IPS-NIHi7 (cell line): ENCODE results near the gene C12orf43.
"Not testable (repeated sequence)": the region's sequence is repeated elsewhere in the genome, so short reads cannot be mapped to it uniquely, and the experiment has no call there.

Experiments
- DNase-seq: peaks from one replicate; pipeline ENCODE4 v3.0.0; 2012; ENCODE audit warnings: mixed read lengths; ENCODE audit errors: extremely low spot score

The C12orf43 gene, protein sequence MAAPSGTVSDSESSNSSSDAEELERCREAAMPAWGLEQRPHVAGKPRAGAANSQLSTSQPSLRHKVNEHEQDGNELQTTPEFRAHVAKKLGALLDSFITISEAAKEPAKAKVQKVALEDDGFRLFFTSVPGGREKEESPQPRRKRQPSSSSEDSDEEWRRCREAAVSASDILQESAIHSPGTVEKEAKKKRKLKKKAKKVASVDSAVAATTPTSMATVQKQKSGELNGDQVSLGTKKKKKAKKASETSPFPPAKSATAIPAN

DNA sequence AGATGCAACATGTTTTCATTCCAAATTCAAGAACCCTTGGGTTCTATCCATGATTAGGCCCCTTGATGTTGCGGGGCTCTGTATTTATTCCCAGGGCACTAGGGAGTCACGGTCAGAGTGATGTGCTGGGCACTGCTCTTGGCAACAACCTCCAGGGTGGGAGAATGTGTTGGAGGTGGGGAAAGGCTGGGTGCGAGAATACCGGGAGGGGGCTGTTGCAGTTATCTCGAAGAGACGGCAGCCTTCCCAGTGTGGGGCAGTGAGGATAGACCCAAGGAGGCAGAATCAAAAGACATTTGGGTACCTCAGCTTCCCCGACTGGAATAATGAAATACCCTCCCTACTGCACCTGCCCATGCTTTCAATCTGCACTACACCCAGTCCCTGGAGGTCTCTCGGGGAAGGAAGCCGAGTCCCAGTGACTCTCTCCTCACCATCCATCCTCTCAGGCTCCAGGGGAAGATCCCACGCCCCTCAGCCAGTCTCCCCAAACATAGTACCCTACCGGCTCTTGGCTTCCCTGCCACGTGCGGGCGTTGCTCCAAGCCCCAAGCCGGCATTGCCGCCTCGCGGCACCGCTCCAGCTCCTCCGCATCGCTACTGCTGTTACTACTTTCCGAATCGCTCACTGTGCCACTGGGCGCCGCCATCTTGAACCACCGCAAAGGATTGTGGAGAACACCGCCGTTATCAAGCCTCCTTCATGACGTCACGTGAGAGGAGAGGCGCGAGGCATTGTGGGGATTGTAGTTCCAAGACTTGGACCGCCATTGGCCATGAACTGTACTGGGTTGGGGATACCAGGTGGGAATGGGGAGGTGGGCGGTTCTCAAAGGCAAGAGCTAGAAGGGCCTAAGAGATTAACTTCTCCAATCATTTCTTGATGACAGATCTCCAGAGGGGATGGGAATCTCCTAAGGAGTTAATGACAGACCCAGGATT lies at the start of gene C12orf43:
TSS of gene C12orf43 (minus strand) at position 663 of the 942 bp plus-strand sequence. CDS start at position 650, 13 bp downstream.
- DNase-seq: peak; percentile 97

DNA sequence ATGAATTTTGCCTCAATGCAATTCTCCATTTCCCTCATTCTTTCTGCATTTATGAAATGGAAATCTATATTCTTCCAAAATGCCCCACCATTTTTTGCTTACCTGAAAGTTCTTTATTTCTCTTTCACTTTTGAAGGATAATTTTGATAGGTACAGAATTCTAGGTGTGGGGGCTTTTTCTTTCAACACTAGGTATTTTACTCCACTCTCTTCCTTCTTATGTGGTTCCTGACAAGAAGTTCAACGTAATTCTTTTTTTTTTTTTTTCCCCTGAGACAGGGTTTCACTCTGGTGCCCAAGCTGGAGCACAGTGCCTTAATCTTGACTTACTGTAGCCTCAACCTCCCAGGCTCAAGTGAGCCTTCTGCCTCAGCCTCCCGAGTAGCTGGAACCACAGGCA lies 49.1 kb upstream of the C12orf43 start:
- no peak for DNase-seq

DNA sequence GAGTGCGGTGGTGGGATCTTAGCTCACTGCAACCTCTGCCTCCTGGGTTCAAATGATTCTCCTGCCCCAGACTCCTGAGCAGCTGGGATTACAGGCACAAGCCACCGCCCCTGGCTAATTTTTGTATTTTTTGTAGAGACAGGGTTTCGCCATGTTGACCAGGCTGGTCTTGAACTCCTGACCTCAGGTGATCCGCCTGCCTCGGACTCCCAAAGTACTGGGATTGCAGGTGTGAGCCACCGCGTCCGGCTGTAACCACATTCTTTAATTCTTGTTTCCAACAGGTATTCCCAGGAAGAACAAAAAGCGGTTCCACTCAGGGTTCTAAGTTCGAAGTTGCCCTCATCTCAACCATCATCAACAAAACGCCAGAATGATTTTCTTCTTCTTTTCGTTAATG lies 48.3 kb upstream of the C12orf43 start:
- DNase-seq: not testable (repeated sequence)

DNA sequence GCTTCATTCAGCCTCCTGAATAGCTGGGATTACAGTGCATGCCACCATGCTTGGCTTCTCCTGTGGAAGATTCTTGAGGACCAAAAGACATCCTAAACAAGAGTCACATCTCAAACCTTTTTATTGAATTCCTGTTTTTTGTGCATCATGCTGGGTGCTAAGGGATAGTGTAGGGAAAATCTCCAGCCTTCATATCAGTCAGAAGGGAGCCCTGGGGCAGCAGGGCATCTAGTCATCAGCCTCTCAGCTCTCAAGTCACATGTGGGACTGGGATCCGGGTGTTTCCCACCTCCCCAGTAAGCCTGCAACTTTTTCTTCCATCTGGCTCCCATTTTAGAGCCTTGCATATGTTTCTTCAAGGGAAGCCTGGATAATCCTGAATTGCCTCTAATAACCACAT lies 47.8 kb upstream of the C12orf43 start:
- no peak for DNase-seq

DNA sequence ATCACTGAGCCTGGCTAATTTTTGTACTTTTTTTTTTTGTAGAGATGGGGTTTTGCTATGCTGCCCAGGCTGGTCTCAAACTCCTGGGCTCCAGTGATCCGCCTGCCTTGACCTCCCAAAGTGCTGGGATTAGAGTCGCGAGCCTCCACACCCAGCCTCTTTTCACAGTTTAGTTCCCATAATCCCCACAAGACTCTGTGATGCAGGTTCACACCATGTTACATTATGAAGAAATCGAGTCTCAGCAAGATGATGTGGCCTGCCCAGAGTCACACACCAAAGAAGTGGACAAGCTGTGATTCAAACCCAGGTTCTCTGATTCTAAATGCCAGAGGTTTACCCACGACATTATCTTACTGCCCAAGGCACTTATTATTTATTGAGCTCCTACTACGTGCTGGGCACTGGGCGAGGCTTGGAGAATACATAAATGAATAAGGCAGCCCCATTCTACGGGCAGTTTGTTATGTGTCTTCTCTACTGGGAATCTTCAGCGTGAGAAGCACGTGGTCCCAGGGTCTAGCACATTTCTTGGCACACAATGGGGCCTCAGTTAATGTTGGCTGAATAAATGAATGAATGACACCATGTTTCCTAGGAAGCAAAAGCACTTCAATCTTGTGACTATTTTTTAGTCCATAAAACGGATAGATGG lies 46.2 kb upstream of the C12orf43 start:
- DNase-seq: no peak

DNA sequence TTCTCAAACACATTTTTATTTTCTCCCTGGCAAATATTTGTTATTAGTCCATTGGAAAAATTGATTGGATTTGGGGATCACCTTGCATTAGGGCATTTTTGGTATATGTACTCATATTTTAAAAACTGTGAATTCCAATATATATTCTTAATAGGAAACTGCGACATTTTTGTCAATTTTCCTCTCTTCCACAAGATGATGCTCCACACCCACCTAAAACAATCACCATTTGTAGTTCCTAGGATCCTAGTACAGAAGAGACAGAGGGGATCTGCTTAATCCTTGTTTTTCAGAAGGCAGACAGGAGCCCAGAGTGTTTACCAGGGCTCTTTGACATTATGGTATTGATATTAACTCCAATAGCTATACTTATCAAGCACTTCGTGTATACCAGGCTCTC lies 45.5 kb upstream of the C12orf43 start:
- no peak for DNase-seq

DNA sequence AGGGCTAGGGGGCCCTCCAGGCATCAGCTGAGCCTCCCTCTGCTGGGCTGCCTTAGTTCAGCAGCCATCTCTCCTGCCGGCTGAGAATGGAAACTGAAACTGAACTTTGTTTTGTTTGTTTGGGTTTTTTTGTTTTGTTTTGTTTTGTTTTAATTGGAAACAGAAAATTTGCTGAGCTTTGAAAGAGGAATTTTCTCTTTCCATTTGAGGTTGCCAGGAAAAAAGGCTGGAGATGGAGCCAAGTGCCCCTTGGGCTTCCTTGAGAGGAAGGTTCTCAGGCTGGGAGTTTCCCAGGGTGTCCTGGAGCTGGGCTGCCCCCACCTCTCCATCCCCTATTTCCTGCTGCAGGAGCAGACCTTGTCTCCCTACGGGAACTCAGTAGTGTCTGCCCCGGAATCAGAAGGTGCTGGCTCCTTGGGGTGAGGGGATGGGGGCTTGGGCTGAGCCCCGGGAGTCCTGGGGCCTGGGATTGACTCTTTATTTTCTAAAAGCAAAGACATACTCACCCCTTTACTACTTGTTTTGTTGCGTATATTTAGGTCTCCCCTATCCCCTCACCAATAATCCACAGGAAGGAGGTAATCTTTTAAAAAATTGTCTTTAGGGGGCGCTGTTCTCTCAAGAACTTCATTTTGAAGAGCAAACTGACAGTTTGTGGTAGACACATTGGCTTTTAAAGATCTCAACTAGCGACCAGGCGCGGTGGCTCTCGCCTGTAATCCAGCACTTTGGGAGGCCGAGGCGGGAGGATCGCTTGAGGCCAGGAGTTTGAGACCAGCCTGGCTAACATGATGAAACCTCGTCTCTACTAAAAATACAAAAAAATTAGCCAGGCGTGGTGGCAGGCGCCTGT lies 44.1 kb upstream of the C12orf43 start:
- peak; percentile 60 for DNase-seq

DNA sequence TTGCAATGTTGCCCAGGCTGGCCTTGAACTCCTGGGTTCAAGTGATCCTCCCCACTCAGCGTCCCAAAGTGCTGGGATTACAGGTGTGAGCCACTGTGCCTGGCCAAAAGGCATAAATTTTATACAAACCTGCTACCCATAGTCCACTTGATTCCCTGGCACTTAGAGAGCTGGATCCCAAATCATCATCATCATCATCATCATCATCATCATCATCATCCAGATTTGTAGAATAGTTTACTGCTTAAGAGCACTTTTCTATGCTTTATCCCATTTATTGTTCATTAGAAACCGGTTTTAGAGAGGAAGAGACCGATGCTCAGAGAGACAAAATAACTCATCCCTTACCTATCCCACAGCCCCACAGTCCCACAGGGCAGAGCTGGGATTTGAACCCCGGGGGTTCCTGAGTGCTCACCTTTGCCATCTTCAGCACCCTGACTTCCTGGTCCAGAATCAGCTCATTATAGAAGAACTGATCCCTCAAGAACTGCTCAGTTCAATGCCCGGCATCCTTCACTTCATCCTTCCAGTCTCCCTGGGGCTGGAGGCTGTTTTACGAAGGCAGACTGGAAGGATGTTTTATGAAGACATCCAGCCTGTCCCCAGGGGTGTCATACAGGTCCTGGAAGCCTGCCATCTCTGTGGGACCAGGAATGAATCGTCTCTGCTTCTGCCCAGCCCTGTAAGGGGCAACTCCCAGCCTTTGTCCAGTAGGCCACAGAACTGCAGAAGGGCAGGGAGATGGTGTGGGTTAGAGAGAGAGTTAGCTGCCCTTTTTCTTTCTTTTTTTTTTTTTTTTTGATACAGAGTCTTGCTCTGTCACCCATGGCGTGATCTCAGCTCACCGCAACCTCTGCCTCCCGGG lies 43.0 kb upstream of the C12orf43 start:
- DNase-seq: no peak

DNA sequence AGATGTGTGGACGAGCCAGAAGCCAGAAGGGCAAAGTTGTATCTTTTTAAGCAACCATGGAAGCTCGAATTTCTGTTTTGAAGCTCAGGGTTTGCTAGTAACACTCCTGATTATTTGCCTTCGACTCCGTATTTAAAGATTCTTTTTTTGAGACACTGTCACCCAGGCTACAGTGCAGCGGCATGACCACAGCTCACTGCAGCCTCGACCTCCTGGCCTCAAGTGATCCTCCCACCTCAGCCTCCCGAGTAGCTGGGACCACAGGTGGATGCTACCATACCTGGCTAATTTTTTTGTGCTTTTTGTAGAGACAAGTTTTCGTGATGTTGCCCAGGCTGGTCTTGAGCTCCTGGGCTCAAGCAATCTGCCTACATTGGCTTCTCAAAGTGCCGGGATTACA lies 41.5 kb upstream of the C12orf43 start:
- DNase-seq: no peak

DNA sequence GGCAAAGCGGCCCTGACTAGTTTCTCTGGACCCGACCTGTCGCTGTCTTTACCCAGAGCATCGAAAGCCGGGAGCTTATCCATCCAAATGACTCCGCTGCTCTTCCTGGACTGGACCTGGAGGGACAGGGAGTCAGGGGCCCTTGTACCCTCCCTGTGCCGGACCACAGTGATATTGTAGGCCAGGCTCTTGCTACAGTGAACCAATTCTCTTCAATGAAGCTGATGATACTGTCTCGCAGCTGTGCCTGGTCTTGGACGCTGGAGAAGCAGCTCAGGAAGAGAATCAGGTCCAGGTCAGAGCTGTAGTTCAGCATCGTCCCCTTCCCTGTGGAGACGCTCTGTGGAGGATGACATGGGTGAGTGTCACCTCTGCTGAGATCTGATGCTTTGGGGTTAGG lies 37.4 kb upstream of the C12orf43 start:
- DNase-seq: no peak

DNA sequence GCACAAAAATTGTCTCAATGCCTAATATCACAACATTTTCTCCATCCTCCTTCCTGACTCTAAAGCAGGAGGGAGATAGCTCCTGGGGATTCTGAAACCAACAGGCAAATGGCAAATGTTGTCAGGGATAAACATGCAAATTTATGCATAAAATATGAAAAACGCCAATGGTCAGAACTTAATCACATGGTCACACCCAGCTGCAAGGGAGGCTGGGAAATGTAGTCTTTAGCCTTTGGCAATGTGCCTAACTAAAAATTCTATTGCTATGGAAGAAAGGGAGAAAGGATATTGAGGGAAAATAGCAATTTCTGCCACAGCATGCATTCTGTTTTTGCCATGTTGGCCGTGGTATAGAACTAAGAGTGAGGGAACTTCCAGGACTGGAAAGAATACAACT lies 34.4 kb upstream of the C12orf43 start:
- no peak for DNase-seq

DNA sequence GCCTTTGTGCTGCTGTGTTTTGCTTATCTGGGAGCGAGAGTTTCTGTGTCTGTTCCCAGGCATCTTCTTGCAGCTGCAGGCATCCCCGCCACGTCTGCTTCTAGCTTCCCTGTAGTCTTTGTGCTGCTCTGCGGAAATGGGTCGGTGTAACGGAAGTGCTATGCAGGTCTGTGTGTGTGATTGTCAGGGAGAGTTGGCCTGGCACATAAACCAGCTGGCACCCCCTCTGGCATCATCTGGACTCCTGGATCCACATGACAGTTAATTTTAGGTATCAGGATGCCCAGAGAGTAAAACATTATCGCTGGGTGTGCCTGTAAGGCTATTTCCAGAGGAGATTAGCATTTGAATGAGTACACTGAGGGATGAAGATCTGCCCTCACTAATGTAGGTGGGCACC lies 32.2 kb upstream of the C12orf43 start:
- DNase-seq: no peak

DNA sequence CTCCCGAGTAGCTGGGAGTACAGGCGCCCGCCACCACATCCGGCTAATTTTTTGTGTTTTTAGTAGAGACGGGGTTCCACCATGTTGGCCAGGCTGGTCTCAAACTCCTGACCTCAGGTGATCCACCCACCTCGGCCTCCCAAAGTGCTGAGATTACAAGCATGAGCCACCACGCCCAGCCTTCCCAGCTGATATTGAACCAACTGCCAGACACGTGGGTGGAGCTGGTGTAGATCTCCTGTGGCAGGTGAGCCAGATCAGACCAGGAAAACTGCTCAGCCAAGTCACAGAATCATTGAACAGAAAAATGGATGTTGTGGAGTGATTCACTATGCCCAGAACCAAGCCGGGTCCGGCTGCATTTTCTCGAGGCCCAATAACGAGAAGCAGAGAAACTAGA lies 31.1 kb upstream of the C12orf43 start:
- not testable (repeated sequence) for DNase-seq

DNA sequence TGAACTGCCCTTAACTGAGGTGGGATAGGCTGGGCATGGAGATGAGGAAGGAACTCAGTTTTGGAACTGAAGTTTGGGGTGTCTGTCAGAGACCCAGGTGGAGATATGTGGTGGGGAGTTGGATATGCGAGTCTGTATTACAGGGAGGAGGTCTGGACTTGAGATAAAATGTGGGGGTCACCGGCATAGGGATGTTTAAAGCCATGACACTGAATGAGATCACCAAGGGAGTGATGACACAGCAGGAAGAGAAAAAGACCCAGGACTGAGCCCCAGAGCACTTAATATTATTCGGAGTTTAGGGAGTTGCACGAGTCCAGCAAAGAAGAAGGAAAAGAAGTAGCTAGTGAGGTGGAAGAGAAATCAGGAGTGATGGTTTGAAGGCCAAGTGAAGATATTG lies 26.8 kb upstream of the C12orf43 start:
- DNase-seq: no peak

DNA sequence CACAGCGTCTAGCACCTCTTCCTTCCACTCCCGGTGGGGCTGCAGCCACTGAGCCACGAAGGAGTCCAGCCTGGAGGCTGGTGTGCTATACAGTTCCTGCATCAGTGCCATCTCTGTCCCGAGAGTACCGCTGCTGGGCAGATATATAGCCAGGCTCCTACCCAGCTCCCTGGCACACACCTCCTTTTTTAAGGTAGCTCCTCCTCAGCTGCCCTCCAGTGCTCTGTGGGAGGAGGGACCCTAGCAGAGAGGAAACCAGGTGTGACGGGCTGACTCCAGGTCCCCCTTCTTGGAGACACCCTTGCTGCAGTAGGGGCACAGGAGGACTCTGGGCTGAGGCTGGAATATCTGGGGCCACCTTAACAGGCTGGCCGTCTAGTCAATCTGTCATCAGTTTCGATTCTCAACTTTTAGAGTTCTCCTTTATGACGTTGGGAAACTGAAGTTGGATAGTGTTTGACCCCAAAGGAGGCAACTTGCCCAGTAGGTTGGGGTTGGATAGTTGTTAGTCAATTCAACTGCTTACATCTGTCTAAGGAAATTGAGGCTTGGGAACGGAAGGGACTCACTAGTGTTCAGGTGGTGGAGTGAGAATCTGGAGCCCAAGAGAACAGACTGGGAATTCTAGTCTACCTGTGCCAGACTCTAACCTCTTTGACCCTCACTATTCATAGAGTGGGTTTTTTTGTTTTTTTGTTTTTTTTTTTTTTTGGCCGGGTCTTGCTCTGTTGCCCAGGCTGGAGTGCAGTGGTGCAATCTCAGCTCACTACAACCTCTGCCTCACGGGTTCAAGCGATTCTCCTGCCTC lies 22.8 kb upstream of the C12orf43 start, which contains the start of gene OASL:
TSS of gene OASL (minus strand) at position 386 of the 808 bp plus-strand sequence. CDS start at position 111, 275 bp downstream.
- DNase-seq: no peak

DNA sequence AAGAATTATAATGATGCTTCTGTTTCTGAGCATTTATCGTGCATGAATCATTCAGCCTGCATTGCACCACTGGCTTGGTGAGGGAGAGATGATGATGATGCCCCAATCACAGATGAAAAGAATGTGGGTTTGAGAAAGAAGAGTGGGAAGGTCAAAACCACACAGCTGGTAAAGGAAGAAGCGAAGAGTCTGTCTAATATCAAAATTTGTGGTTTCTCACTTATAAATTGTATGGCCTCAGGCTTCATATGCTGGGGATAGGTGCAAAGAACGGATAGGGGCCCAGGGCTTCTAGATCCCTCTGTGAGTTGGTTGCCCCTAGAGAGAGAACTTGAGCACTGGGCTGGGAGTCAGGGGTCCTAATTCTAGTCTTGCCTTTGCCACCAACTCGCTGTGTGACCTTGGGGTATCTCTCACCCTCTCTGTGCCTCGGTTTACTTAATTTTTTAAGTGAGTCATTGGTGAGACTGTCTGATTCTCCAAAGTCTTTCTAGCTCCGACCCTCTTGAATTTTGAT lies 20.6 kb upstream of the C12orf43 start:
- DNase-seq: no peak

DNA sequence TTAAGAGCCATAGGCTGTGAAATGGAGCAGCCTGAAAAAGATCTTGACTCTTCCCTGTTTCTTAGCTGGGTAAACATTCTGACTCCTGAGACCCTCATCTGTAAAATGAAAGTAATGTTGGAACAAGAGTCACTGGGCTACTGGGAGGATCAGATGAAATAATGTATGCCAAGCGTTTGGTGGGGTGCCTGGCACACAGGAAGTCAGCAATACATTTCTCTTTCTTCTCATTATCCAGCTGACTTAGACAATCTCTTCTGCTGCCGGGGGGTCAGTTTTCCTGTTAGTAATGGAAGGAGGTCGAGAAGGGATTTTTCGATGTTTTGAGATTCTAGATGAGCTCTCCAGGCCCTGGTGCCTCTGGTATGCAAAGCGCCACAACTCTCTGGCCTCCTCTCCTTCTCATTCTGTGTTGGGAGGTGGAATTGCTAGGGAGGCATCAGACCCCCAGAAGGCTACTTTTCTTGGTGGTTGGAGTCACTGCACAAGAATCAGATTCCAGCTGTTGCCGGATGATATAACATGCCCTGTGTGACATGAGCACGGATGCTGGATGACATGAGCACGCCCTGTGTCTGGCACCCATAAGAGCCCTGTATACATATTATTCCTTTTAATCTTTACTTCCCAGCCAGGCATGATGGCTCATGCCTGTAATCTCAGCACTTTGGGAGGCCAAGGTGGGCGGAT lies 18.5 kb upstream of the C12orf43 start:
- no peak for DNase-seq

DNA sequence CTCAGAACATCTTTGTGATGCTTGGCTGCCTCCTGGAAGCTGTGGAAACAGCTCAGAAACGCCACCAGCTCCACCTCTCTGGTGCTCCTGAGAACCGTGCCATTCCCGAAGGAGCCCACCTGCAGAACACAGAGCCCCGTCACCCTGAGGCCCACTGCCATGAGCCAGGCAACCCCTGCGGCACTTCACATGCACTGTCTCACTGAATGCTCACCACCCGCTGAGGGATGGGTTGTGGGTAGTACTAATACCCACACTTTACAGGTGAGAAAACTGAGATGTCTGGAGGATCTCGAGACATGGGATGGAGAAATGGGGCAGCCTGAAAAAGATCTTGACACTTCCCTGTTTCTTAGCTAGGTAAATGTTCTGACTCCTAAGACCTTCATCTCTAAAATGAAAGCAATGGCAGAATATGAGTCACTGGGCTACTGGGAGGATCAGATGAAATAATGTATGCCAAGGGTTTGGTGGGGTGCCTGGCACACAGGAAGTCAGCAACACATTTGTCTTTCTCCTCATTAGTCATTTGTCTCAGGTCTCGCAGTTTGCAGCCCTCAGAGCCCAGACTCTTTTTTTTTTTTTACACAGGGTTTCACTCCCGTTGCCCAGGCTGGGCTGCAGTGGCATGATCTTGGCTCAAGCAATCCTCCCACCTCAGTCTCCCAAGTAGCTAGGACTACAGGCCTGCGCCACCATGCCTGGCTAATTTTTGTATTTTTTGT lies 17.5 kb upstream of the C12orf43 start:
- DNase-seq: no peak
